Fibroblast of lung (primary cell): ENCODE results near the gene GCAT.

ENCODE experiments used
- CTCF ChIP-seq, 2 donors: IDR thresholded peaks in 1 of 2; conservative IDR thresholded peaks in 1 of 2; 1 replicate in 1 of 2; 2 replicates in 1 of 2; pipeline ENCODE4 v1.5.1; 2011 to 2012; ENCODE audit warnings: low read length in 2 of 2, control low read depth in 1 of 2, inconsistent platforms in 1 of 2, low read depth in 1 of 2, mild to moderate bottlenecking in 1 of 2
- EZH2 ChIP-seq: IDR thresholded peaks from 2 replicates; pipeline ENCODE4 v1.5.1; 2012; ENCODE audit warnings: low read length, control low read depth, mild to moderate bottlenecking; ENCODE audit errors: missing control alignments

DNA sequence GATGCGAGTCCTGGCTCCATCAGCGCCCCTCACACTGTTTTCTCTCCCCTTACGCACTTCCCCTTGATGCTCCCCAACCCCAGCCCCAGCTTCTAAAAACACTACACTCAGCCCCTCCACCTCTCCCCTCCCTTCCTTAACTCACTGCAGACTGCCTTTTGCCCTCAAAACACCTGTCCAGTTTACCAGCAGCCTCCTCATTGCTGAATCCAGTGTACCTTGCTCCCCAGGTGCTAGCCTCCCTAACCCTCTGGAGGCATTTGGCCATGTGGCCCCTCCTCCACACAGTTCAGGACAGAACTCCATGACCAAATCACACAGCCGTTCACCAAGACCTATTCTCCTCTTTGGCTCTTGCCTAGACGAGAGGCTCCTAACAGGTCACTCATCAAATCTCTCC lies 12.6 kb downstream of the GCAT start:
- TF ChIP-seq CTCF (conservative IDR thresholded peaks at IDR 0.05 in 1 of 2, IDR thresholded peaks at IDR 0.05 in 1 of 2; ENCODE audit: low read depth in 1 of 2, low read length in 2 of 2): no peak
- no peak for TF ChIP-seq EZH2
